Stimulated activated naive CD8-positive, alpha-beta T cell treated with anti-CD3 and anti-CD28 coated beads, Interleukin-15, amount 100 ng/mL, for 72 hours (primary cell): ENCODE data around the gene B9D2.

Experiments used
- ATAC-seq: fragments of 150-1000 bp; cut with Tn5 transposase; 2 replicates; pipeline ENCODE4 v1.10.0; 2021; ENCODE audit warnings: mild to moderate bottlenecking, moderate library complexity
- DNase-seq, 2 donors: peaks; one replicate each; pipeline ENCODE4 v3.0.0; 2021 to 2022
- H3K27ac Mint-ChIP-seq, 2 donors: one replicate each; pipeline ENCODE4 v1.8.0; 2022; ENCODE audit warnings: mild to moderate bottlenecking in 2 of 2, mixed read lengths in 2 of 2, moderate library complexity in 2 of 2
- H3K27me3 Mint-ChIP-seq: one replicate; pipeline ENCODE4 v1.8.0; 2022; ENCODE audit warnings: mixed read lengths
- H3K4me1 Mint-ChIP-seq: one replicate; pipeline ENCODE4 v1.8.0; 2022; ENCODE audit warnings: mild to moderate bottlenecking, mixed read lengths
- H3K4me3 Mint-ChIP-seq, 2 donors: one replicate each; pipeline ENCODE4 v1.8.0; 2022; ENCODE audit warnings: mild to moderate bottlenecking in 2 of 2, mixed read lengths in 2 of 2, moderate library complexity in 1 of 2
- H3K9me3 Mint-ChIP-seq, 2 donors: one replicate each; pipeline ENCODE4 v1.8.0; 2022; ENCODE audit warnings: mixed read lengths in 2 of 2

B9D2 gene

DNA sequence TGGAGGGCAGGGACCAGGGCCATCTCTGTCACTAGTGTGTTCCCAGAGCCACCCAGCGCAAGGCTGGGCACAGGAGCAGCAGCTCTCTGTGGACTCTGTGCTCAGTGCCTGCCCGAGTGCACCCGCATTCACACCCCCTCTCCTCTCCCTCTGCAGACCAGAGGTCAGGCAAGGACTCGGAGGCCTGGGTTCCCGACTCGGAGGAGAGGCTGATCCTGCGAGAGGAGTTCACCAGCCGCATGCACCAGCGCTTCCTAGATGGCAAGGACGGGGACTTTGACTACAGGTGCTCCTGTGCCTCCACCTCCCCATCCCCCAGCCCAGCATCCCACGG is 43.8 kb downstream of the B9D2 start:
- Mint-ChIP-seq H3K27me3 (no peaks in the 10 kb centered on the region), H3K27ac (no peak overlapping the region), H3K4me3 (no peak overlapping the region), H3K4me1 (peaks cover 46% of the 10 kb centered on the region), H3K9me3 (no peaks in the 10 kb centered on the region)
- no peak for ATAC-seq
- DNase-seq, result no peak

DNA sequence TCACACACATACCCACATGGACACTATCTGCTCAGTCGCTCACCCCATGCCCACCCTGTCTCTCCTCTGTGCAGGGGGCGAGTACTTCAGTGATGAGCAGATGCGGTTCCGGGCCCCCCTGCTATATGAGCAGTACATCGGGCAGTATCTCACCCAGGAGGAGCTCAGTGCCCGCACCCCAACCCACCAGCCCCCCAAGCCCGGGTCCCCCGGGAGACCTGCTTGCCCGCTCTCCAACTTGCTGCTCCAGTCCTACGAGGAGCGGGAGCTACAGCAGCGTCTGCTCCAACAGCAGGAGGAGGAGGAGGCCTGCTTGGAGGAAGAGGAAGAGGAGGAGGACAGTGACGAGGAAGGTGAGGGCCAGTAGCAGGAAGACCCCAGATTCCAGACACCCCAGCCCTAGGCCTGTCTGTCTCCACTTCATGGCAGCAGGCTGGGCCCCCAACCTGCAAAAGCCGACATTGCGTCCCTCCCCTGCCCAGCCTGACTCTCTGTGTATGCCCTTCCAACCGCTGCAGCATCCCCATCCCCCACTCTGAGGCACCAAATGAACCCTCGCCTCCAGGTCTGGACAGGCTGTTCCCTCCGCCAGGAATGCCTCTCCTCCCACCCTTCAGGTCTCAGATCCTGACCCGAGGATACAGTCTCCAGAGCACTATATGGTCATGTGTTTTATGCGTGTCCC is 44.3 kb downstream of the B9D2 start:
- H3K9me3 Mint-ChIP-seq, result no peaks in the 10 kb centered on the region
- DNase-seq (no peak), ATAC-seq (peak; percentile 24)
- no peak overlapping the region for H3K4me3 Mint-ChIP-seq
- H3K4me1 Mint-ChIP-seq, result peaks cover 41% of the 10 kb centered on the region
- no peaks in the 10 kb centered on the region for H3K27me3 Mint-ChIP-seq
- peak overlapping the region in 1 of 2 donors; percentile 15 for H3K27ac Mint-ChIP-seq

DNA sequence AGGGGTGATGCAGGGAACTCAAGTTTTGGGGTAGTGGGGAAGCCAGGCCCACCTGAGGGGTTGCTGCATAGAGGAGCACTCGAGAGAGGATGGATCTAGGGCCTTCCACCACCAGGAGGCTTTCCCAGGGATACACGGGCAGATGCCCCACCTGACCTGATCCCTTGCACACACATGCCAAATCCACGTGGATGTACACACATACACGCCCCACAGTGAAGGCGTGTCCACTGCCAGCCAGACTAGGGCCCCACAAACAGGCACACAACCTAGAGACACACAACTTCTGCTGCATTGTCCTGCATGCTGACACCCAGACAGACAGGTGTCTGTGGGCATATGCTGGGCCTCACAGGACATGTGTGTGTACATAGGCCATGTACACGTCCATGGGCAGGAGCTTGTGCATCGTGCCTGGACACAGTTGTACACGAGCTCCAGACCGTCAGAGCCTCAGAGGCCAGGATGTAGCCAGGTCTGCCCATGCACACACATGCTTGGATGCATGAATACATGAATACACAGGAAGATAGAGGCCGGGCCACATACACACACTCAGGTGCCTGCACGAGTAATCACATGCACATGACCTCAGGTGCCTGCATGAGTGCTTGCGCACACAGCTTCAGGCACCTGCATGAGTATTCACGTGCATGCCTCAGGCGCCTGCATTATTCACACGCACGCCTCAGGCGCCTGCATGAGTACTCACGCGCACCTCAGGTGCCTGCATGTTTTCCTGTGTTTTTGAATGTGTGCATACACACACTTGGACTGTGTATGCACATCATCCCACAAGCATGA is 45.1 kb downstream of the B9D2 start:
- no peaks in the 10 kb centered on the region for H3K27me3 Mint-ChIP-seq
- DNase-seq, result no peak
- peak; percentile 8 for ATAC-seq
- no peaks in the 10 kb centered on the region for H3K9me3 Mint-ChIP-seq
- H3K4me3 Mint-ChIP-seq, result no peak overlapping the region
- peak overlapping the region in 1 of 2 donors; percentile 15 for H3K27ac Mint-ChIP-seq
- peaks cover 34% of the 10 kb centered on the region for H3K4me1 Mint-ChIP-seq

DNA sequence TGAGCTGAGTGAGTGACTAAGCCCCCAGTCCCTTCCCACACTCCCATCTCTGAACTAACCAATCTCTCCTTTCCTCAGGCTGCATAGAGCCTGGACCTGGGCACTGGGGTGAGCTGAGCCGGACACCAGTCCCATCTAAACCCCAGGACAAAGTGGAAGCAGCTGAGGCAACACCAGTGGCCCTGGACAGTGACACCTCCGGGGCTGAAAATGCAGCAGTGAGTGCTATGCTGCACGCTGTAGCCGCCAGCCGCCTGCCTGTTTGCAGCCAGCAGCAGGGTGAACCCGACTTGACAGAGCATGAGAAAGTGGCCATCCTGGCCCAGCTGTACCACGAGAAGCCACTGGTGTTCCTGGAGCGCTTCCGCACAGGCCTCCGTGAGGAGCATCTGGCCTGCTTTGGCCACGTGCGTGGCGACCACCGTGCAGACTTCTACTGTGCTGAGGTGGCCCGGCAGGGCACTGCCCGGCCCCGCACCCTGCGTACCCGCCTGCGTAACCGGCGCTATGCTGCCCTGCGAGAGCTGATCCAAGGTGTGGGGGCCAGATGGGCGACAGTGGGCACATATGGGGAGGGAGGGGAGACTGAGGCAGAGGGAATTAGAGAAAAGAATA is 47.5 kb downstream of the B9D2 start:
- H3K9me3 Mint-ChIP-seq, result no peaks in the 10 kb centered on the region
- H3K4me1 Mint-ChIP-seq, result peaks cover 36% of the 10 kb centered on the region
- ATAC-seq (no peak), DNase-seq (no peak)
- H3K27ac Mint-ChIP-seq, result peak overlapping the region in 1 of 2 donors; percentile 38
- H3K27me3 Mint-ChIP-seq, result no peaks in the 10 kb centered on the region
- no peak overlapping the region for H3K4me3 Mint-ChIP-seq

DNA sequence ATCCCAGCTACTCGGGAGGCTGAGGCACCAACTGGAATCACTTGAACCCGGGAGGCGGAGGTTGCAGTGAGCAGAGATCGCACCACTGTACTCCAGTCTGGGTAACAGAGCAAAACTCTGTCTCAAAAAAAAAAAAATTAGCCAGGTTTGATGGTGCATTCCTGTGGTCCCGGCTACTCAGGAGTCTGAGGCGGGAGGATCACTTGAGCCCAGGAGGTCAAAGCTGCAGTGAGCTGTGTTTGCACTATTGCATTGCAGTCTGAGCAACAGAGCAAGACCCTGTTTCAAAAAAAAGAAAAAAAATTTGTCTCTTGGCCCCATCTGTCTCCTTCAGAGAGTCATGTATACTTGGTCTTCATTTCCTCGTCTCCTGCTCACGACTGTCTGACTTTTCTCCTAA is 52.3 kb downstream of the B9D2 start:
- ATAC-seq, result no peak
- H3K27ac Mint-ChIP-seq, result peak overlapping the region in 1 of 2 donors; percentile 64
- peaks cover 55% of the 10 kb centered on the region for H3K4me1 Mint-ChIP-seq
- H3K27me3 Mint-ChIP-seq, result no peaks in the 10 kb centered on the region
- H3K4me3 Mint-ChIP-seq, result peak overlapping the region; percentile 88 to 99
- DNase-seq, result no peak
- no peaks in the 10 kb centered on the region for H3K9me3 Mint-ChIP-seq

DNA sequence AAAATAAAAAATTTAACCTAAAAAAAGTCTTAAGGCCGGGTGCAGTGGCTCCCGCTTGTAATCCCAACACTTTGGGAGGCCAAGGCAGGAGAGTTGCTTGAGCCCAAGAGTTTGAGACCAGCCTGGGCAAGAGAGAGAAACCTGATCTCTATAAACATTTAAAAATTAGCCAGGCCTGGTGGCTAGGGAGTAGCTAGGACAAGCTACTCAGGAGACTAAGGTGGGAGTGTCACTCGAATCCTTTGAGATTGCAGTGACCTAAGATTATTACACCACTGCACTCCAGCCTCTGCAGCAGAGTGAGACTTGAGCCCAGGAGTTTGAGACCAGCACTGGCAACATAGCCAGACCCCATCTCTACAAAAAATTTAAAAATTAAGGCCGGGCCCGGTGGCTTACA is 52.9 kb downstream of the B9D2 start:
- ATAC-seq (no peak), DNase-seq (no peak)
- Mint-ChIP-seq H3K4me1 (peaks cover 60% of the 10 kb centered on the region), H3K9me3 (no peaks in the 10 kb centered on the region), H3K27me3 (no peaks in the 10 kb centered on the region), H3K27ac (peak overlapping the region in 1 of 2 donors; percentile 98), H3K4me3 (peak overlapping the region; percentile 88 to 99)

DNA sequence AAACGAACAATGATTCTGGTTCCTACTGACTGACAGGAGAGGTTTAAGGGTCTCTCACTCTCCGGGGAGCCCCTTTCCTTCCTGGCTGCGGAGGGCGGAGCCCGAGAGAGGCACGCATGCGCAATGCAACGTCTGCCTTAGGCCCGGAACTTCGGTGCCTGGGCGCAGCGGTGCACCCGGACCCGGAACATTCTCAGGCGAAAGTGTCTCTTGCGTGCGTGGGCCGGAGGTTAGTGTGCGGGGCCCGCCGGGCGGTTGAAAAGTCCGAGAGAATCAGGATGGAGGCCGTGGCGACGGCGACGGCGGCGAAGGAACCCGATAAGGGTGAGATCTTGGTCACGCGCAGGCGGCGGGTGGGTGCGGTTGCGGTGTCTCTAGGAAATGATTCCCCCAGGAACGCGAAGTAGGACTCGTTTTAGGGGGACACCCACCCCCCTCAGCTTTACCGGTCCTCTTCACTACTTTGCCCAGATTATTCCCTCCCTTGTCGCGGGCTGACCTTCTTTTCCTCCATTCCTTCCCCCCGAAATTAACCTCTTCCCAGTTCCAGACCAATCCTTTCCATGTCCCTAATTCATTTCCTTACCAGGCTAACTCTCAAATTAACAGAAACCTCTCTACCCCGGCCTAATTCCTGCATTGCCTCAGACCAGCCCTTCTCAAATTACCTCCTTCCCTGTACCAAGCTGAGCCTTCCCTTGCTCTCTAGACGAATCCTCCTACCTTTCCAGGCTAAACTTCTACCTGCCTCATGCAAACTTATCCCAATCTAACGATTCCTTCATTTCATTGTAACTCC is 53.7 kb downstream of the B9D2 start, which contains the start of gene CCDC97:
CCDC97 (plus strand) TSS at position 140 of the 799 bp plus-strand sequence; CDS start at position 279, 139 bp downstream.
- Mint-ChIP-seq H3K4me3 (peak within 1 kb of the TSS; percentile 88 to 99), H3K27me3 (no peaks in the 10 kb centered on the region), H3K27ac (peak within 1 kb of the TSS; percentile 94 to 98), H3K4me1 (peaks cover 69% of the 10 kb centered on the region), H3K9me3 (no peaks in the 10 kb centered on the region)
- ATAC-seq, result peak; percentile 78
- peak; percentile 92 to 93 for DNase-seq

DNA sequence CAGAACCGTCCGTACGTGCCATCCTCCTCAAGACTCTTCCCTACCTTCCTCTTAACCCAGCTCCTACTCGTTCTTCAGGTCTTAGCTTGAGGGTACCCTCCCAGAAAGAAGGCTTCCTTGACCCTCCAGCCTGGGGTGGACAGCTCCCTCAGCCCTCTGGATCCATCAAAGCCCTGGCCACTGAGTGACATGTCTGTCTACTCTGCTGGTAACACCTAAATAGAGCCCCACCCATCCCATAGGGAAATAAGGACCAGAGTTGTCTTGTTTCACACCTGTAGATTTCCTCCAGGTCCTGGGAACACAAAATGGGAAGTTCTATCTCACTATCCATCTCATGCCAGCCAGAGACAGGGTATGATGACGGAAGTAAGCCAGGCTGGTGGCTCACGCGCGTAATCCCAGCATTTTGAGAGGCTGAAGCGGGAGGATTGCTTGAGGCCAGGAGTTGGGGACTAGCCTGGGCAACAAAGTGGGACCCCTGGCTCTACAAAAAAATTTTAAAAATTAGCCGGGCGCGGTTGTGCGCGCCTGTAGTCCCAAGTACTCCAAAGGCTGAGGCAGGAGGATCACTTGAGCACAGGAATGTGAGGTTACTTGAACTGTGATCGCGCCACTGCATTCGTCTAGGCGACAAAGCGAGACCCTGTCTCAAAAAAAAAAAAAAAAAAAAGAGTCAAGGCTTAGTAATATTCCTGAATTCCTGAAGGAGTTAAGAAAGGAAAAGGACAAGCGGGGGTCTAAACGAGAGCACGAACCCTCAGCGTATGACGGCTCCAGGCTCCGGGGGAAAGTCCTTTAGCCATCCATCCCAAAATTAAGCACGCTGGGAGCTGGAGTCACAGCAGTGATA is 54.5 kb downstream of the B9D2 start:
- Mint-ChIP-seq H3K9me3 (no peaks in the 10 kb centered on the region), H3K4me3 (peak overlapping the region; percentile 88 to 99), H3K4me1 (peaks cover 77% of the 10 kb centered on the region), H3K27me3 (no peaks in the 10 kb centered on the region), H3K27ac (peak overlapping the region; percentile 94 to 98)
- peak; percentile 44 to 53 for DNase-seq
- ATAC-seq, result peak; percentile 13

DNA sequence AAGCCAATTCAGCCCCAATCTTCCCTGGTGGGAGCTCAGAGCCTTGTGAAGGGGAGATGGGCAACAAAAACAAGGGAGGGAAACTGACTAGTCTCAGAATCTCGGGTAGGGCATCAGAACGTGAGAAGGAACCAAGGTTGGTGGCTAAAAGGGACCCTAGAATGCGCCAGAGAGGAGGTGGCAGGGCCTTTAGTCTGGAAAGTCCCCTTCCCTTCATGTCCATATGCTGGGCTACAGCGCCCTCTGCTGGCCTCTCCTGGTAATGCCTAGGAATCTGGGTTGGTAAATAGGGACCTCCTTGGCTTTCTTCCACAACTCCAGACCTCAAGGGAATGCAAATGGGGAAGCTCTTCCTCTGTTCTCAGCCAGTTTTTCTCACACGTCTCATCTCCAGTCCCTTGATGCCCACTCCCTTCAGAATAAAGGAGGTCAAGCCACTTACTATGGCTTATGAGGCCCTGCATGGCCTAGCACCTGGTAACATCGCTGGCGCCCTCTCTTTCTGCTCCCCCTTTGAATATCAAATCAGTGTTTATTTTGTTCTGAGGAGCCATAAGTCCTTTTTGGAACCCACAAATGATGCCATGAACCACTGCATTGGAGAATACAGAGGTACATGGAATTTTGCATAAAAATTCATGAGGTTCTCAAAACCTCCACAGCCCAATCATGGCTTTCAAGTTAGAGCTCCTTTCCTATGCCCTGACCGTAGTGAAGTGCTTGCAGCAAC is 55.3 kb downstream of the B9D2 start:
- Mint-ChIP-seq H3K27me3 (no peaks in the 10 kb centered on the region), H3K9me3 (no peaks in the 10 kb centered on the region), H3K4me1 (peaks cover 84% of the 10 kb centered on the region), H3K27ac (peak overlapping the region; percentile 94 to 98), H3K4me3 (peak overlapping the region; percentile 88 to 99)
- ATAC-seq, result peak; percentile 69
- peak; percentile 89 to 90 for DNase-seq

DNA sequence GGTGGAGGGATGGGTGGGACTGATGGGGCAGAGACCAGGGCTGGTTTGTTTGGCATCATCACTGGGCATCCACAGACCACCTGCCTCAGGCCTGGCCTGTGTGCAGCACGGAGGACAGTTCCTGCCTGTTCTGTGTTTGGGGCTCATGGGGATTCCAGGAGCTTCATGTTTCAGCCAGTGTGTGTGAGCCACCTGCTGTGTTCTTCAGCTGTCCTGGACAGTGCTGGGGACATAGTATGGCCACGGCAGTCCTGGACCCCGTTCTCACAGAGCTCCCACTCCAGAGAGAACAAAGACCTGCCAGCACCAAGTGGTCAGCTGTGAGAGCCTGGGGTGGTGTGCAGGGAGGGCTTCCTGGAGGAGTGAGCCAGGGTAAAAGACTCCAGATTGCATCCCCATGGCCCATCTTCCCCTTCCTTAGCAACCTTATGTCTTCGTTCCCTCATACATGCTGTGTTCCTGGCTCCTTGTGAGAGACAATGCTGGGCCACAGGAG is 55.9 kb downstream of the B9D2 start:
- ATAC-seq (peak; percentile 11), DNase-seq (no peak)
- Mint-ChIP-seq H3K9me3 (no peaks in the 10 kb centered on the region), H3K27ac (peak overlapping the region; percentile 76 to 94), H3K4me1 (peaks cover 84% of the 10 kb centered on the region), H3K27me3 (no peaks in the 10 kb centered on the region), H3K4me3 (peak overlapping the region; percentile 88 to 99)

DNA sequence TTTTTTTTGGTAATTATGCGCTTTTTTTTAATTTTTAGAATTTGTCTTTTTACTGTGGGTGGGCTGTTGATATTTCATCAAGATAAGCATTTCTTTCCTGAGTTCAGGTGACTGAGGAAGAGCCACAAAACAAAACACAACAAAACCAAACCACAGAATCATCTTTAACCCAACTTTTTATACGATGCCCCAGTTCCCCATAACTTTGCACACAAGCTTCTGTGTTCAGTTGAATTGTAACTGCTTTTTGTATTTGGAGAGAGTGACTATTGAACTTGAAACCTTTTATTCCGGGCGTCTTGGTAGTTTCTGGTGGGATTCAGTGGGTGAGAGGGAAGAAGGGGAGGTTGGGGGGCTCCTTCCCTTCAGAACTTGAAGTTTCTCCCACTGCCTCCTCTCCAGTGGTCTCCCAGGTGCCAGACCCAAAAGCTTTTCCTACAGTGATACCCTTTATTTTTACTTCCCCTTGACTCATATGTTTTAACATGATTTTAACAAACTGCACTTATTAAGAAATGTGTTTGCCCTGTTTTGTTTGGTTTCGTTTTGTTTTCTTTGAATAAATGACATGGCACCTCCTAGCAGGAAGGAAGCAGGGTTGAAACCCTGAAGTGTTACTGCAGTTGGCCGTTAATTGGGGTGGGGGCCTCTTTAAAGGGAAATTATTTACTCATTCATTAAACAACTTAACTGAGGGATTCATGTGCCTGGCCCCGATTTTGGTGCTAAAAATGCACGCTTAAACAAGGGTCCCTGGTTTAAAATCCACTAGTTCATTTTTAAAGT is 56.7 kb downstream of the B9D2 start:
- no peak for DNase-seq
- no peak for ATAC-seq
- Mint-ChIP-seq H3K27ac (peak overlapping the region; percentile 76 to 93), H3K27me3 (no peaks in the 10 kb centered on the region), H3K4me1 (peaks cover 84% of the 10 kb centered on the region), H3K9me3 (no peaks in the 10 kb centered on the region), H3K4me3 (peak overlapping the region; percentile 88 to 99)

DNA sequence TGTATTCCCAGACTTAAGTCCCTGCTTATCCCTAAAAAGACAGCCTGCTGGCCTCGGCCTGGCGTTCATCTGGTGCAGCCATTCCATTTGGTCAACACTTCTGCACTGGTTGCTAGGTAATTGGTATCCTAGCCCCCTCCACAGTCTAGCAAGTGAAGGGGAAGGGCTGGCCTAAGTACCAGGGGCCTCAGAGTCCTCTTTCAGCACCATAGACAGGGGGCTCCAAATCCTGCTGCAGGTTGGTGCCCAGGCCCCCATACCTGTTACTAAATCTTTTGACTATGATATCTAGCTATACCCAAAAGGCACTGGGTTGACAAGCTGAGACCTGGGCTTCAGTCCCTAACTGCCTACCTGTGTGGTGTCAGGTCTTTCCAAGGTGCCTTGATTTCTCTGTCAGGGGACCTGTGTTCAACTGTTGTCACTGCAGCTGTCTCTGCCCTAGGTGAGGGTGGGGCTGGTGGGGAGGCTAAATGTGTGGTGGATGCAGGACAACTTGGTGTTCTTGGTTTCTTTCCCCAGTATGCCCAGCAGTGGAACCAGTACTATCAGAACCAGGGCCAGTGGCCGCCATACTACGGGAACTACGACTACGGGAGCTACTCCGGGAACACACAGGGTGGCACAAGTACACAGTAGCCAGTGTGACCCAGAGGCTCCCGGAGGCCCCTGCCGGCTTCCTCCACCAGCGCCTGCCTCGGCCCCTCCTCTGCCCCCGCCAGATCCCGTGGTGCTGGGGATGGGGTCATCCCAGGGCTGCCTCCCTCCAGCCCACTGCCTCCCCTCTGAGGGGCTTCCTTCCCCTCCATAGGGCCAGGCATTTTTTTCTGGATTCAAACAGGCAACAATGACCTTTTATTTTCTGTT is 57.8 kb downstream of the B9D2 start:
- Mint-ChIP-seq H3K4me3 (peak overlapping the region; percentile 88 to 99), H3K27ac (peak overlapping the region; percentile 76 to 93), H3K27me3 (no peaks in the 10 kb centered on the region), H3K4me1 (peaks cover 84% of the 10 kb centered on the region), H3K9me3 (no peaks in the 10 kb centered on the region)
- DNase-seq, result no peak
- ATAC-seq, result no peak
